Epithelial cell of proximal tubule (primary cell): ENCODE measurements around the gene BMPR2. TPM values are rescaled to one million over a fixed set of nuclear protein-coding genes. Genes with fewer than 3 reads are reported as not detected.
"Not testable (repeated sequence)": the region's sequence is repeated elsewhere in the genome, so short reads cannot be mapped to it uniquely, and the experiment has no call there.

Source experiments
- DNase-seq: peaks from one replicate; pipeline ENCODE4 v3.0.0-alpha.2; 2011; ENCODE audit warnings: low read depth
- H3K4me3 ChIP-seq: 2 replicates; pipeline ENCODE4 v1.5.1; 2011; ENCODE audit warnings: low read depth, mild to moderate bottlenecking, low read length
- CTCF ChIP-seq: conservative IDR thresholded peaks from 2 replicates; pipeline ENCODE4 v1.5.1; 2012; ENCODE audit warnings: low read depth, mild to moderate bottlenecking, low read length
- total RNA-seq: library from RNA; depleted of rRNA; stranded (reverse); fragments of >200 nt; gene quantifications from 2 replicates; pipeline ENCODE4 v1.2.3, GENCODE V29; 2015

Gene BMPR2
- total RNA-seq, 1 donor from 2014 or later, result 23.5 TPM

- H3K4me3 ChIP-seq, result no peak overlapping the region
- TF ChIP-seq CTCF, result no peak
- DNase-seq, result no peak
Observed at GRCh38 chr2:202541137-202541536, 165.0 kb downstream of the BMPR2 start.

GRCh38 chr2:202542142-202542541 lies 166.0 kb downstream of the BMPR2 start:
- DNase-seq, result no peak
- TF ChIP-seq CTCF, result no peak
- no peak overlapping the region for H3K4me3 ChIP-seq

GRCh38 chr2:202545523-202545922 lies 169.4 kb downstream of the BMPR2 start:
- no peak overlapping the region for H3K4me3 ChIP-seq
- no peak for TF ChIP-seq CTCF
- no peak for DNase-seq

- no peak for TF ChIP-seq CTCF
- no peak overlapping the region for H3K4me3 ChIP-seq
- DNase-seq, result no peak
Observed at GRCh38 chr2:202545931-202546330, 169.8 kb downstream of the BMPR2 start.

- DNase-seq, result not testable (repeated sequence)
Observed at GRCh38 chr2:202546499-202547141, 170.5 kb downstream of the BMPR2 start.

GRCh38 chr2:202548240-202548639 lies 172.1 kb downstream of the BMPR2 start:
- no peak for DNase-seq
- no peak for TF ChIP-seq CTCF
- no peak overlapping the region for H3K4me3 ChIP-seq

More at GRCh38 chr2:202546499-202547141, 170.5 kb downstream of the BMPR2 start:
- H3K4me3 ChIP-seq, result not testable (repeated sequence)

- not testable (repeated sequence) for DNase-seq, H3K4me3 ChIP-seq
Observed at GRCh38 chr2:202551000-202551399, 174.9 kb downstream of the BMPR2 start.

- DNase-seq, result no peak
- no peak overlapping the region for H3K4me3 ChIP-seq
- TF ChIP-seq CTCF, result no peak
Observed at GRCh38 chr2:202555356-202555755, 179.2 kb downstream of the BMPR2 start.
